ENCODE measurements around the gene KLF8.

GRCh38 chrX:56219700-56220099 lies 12.5 kb upstream of the KLF8 start:
- TF ChIP-seq EZH2 (IDR thresholded peaks at IDR 0.05; ENCODE audit: low read depth) (no peak), CTCF (conservative IDR thresholded peaks at IDR 0.05) (peak; percentile 47; the same call in 1 of the 2 replicates)

Measured in PC-9 (cell line).